K562 (cell line): ENCODE measurements around the gene CCDC88C. TPM values are rescaled to one million over a fixed set of nuclear protein-coding genes. Genes with fewer than 3 reads are reported as not detected.

Source experiments
- ATAC-seq: fragments of 200-7000 bp; cut with Tn5 transposase; 3 replicates; pipeline ENCODE4 v1.9.1; 2020; ENCODE audit warnings: moderate library complexity
- BruUV-seq: library from RNA; stranded (reverse); fragments of 400-500 nt; replicated peaks from 2 replicates; lab custom pipeline; 2021; lab: Mats Ljungman, UMichigan
- CTCF ChIA-PET: fragments of 300-600 bp; formaldehyde crosslinking; extraction: SDS; loops from one replicate; lab custom pipeline; 2021; ENCODE audit warnings: low intra/inter-chr PET ratio; lab: Yijun Ruan, JAX
- POLR2A ChIA-PET: fragments of 300-600, 350-650 bp; sonication (Branson Sonifier 250); formaldehyde crosslinking; extraction: SDS; loops from one replicate; lab custom pipeline; 2021; ENCODE audit warnings: antibody characterized with exemption, inconsistent platforms; lab: Yijun Ruan, JAX
- DNase-seq, 4 experiments: peaks; one replicate each; pipeline versions ENCODE4 v3.0.0 to v3.0.0-alpha.2; 2011 to 2018; ENCODE audit warnings: low spot score in 3 of 4, mixed read lengths in 3 of 4; ENCODE audit errors: extremely low read depth in 1 of 4
- FAIRE-seq: peaks from 2 replicates; lab custom pipeline; 2011; peaks lifted over from hg19 to GRCh38; lab: Jason Lieb, UNC
- H2AFZ ChIP-seq: 2 replicates; pipeline ENCODE4 v1.6.0; 2011; ENCODE audit warnings: low read depth, low read length, control low read depth, inconsistent platforms
- H3K27ac ChIP-seq: fragments of 200-600 bp; 3 replicates; pipeline ENCODE4 v1.8.0; 2011; ENCODE audit warnings: low read depth, mild to moderate bottlenecking, control low read depth, inconsistent platforms, low read length, moderate library complexity, mixed read lengths; ENCODE audit errors: extremely low read depth
- H3K27me3 ChIP-seq, 2 experiments: fragments of 300-600 bp in 1 of 2; 2 replicates in 1 of 2; 3 replicates in 1 of 2; pipeline versions ENCODE4 v1.6.0 to v1.8.0; 2011; ENCODE audit warnings: inconsistent platforms in 2 of 2, low read length in 2 of 2, mild to moderate bottlenecking in 1 of 2, mixed read lengths in 1 of 2, moderate library complexity in 1 of 2; ENCODE audit not compliant: control insufficient read depth in 2 of 2, insufficient read depth in 2 of 2
- H3K36me3 ChIP-seq: fragments of 300-600 bp; 3 replicates; pipeline ENCODE4 v1.8.0; 2011; ENCODE audit warnings: mild to moderate bottlenecking, low read length, inconsistent platforms; ENCODE audit not compliant: control insufficient read depth, insufficient read depth
- H3K4me1 ChIP-seq, 2 experiments: fragments of 200-600 bp in 1 of 2; replicated peaks in 1 of 2; 2 replicates in 1 of 2; 3 replicates in 1 of 2; pipeline versions ENCODE4 v1.5.1 to v1.8.0; 2011; ENCODE audit warnings: inconsistent platforms in 2 of 2, low read length in 2 of 2, mild to moderate bottlenecking in 1 of 2, mixed read lengths in 1 of 2, moderate library complexity in 1 of 2; ENCODE audit not compliant: control insufficient read depth in 2 of 2, insufficient read depth in 2 of 2
- H3K4me2 ChIP-seq: 2 replicates; pipeline ENCODE4 v1.6.1; 2011; ENCODE audit warnings: low read length, control low read depth, inconsistent platforms, mixed read lengths; ENCODE audit not compliant: insufficient read depth
- H3K4me3 ChIP-seq: fragments of 200-600 bp; sonication (generic), shearing (Covaris generic); 2 replicates; pipeline ENCODE4 v1.5.1; 2016; ENCODE audit warnings: control low read depth, inconsistent platforms
- H3K79me2 ChIP-seq: fragments of 200-600 bp; 3 replicates; pipeline ENCODE4 v1.8.0; 2011; ENCODE audit warnings: low read length, inconsistent platforms; ENCODE audit not compliant: control insufficient read depth, insufficient read depth
- H3K9ac ChIP-seq, 2 experiments: 2 replicates each; pipeline versions ENCODE4 v1.6.0 to v1.6.1; 2011; ENCODE audit warnings: low read depth in 2 of 2, low read length in 2 of 2, control low read depth in 1 of 2, inconsistent platforms in 1 of 2, mild to moderate bottlenecking in 1 of 2, mixed read lengths in 1 of 2; ENCODE audit not compliant: insufficient read depth in 1 of 2
- H3K9me1 ChIP-seq: one replicate; pipeline ENCODE4 v1.6.0; 2011; ENCODE audit warnings: inconsistent platforms, mild to moderate bottlenecking, low read length, moderate library complexity; ENCODE audit not compliant: control insufficient read depth, insufficient read depth
- H3K9me3 ChIP-seq: replicated peaks from 2 replicates; pipeline ENCODE4 v1.5.1; 2011; ENCODE audit warnings: low read depth, low read length, inconsistent platforms; ENCODE audit not compliant: control insufficient read depth, insufficient read depth
- H4K20me1 ChIP-seq: replicated peaks from 2 replicates; pipeline ENCODE4 v1.6.1; 2011; ENCODE audit warnings: low read length, inconsistent platforms, mixed read lengths; ENCODE audit not compliant: control insufficient read depth, insufficient read depth
- KLF16 ChIP-seq: IDR thresholded peaks from 2 replicates; pipeline ENCODE4 v1.6.1; 2016; ENCODE audit warnings: antibody characterized with exemption
- NFIC ChIP-seq: fragments of 450-650 bp; IDR thresholded peaks from 2 replicates; pipeline ENCODE4 v1.6.1; 2017; ENCODE audit warnings: mild to moderate bottlenecking, inconsistent platforms
- ZBTB33 ChIP-seq: sonication (generic); formaldehyde crosslinking; IDR thresholded peaks from 2 replicates; pipeline ENCODE4 v1.8.1; 2023; ENCODE audit warnings: mild to moderate bottlenecking, missing genetic modification reagents
- WGBS: fragments of 100-300 bp; shearing (Covaris generic); methylation state at CpG from one replicate; pipeline ENCODE4 v1.1.6; 2016; ENCODE audit warnings: low coverage, mixed read lengths; ENCODE audit not compliant: insufficient coverage; ENCODE audit errors: missing lambda C conversion rate; 5-methylcytosine and 5-hydroxymethylcytosine counted together
- in situ Hi-C: fragments of 300-500 bp; cut with MboI; formaldehyde crosslinking; loops from 4 replicates; pipeline ENCODE4 v1.15.0; 2018; ENCODE audit warnings: inconsistent platforms, mixed read lengths
- intact Hi-C: fragments of 100-400 bp; cut with micrococcal nuclease; formaldehyde crosslinking; loops from 2 replicates; pipeline ENCODE4 v1.14.2; 2022
- polyA plus RNA-seq, 8 experiments: library from polyadenylated mRNA; depleted of rRNA in 4 of 8; stranded (reverse) in 5 of 8; unstranded in 3 of 8; fragments of >200 nt; fragmentation: Nextera tagmentation in 2 of 8; fragmentation: Illumina TruSeq in 1 of 8; extraction: Ambion mirVana in 2 of 8; extraction: Trizol in 1 of 8; gene quantifications; 2 replicates each; pipeline versions ENCODE4 v1.2.1 to v1.2.3, GENCODE V29; 2011 to 2014; ENCODE audit warnings: inconsistent platforms in 1 of 8, missing spikeins in 1 of 8
- total RNA-seq, 7 experiments: library from RNA; depleted of rRNA in 6 of 7; stranded (reverse); fragments of >200 nt in 6 of 7; fragmentation: Illumina TruSeq in 2 of 7; extraction: Trizol in 2 of 7; gene quantifications; 2 replicates each; pipeline versions ENCODE4 v1.2.1 to v1.2.3, GENCODE V29; 2011 to 2021; ENCODE audit warnings: low replicate concordance in 1 of 7

The CCDC88C gene
- total and polyA plus RNA-seq, 9 of the 15 experiments (the other 6 are each of a cell fraction or from before 2014, with no cell fraction given), result 0.62 to 22.5 (median 10.7) TPM

- FAIRE-seq (no peak), ATAC-seq (no peak)
- Histone ChIP-seq H3K27me3 (no peaks in the 10 kb centered on the region), H3K4me3 (no peak overlapping the region), H4K20me1 (peaks cover 24% of the 10 kb centered on the region), H3K79me2 (peaks cover 22% of the 10 kb centered on the region), H3K36me3 (no peaks in the 10 kb centered on the region), H3K4me2 (no peak overlapping the region), H3K9me1 (no peaks in the 10 kb centered on the region)
- POLR2A ChIA-PET, result no interaction called here
- 85% methylated on average over 11 of the region's 19 CpGs for WGBS
- no TSS peak for BruUV-seq
- in situ Hi-C loops, result no loop called here
- TF ChIP-seq NFIC (peak; percentile 45; the same call in 1 of the 2 replicates), ZBTB33 (peak; percentile 57; the same call in 1 of the 2 replicates), KLF16 (no peak)
- TF ChIP-seq, all 486 proteins: peak for 2
- no peaks in the 10 kb centered on the region for H3K9me3 ChIP-seq
- H3K27ac ChIP-seq, result no peak overlapping the region
- no peak overlapping the region for H2AFZ ChIP-seq
- no peak for DNase-seq
- no peak overlapping the region for H3K9ac ChIP-seq
- CTCF ChIA-PET, result no interaction called here
- H3K4me1 ChIP-seq, result peaks cover 10 to 35% of the 10 kb centered on the region in 2 experiments; a peak in 4 of 5 replicates
- intact Hi-C loops, result no loop called here
Observed at GRCh38 chr14:91368776-91369416, 48.7 kb downstream of the CCDC88C start.
